NT2/D1 (cell line): Measurements from ENCODE around the gene CIC.

Source experiments
- DNase-seq: peaks from one replicate; pipeline ENCODE4 v3.0.0-alpha.2; 2011; ENCODE audit warnings: low read depth, low spot score
- H3K27me3 ChIP-seq: 2 replicates; pipeline ENCODE4 v1.6.0; 2011; ENCODE audit warnings: mild to moderate bottlenecking; ENCODE audit not compliant: insufficient read length, insufficient read depth
- H3K36me3 ChIP-seq: 2 replicates; pipeline ENCODE4 v1.6.1; 2011; ENCODE audit warnings: mild to moderate bottlenecking, low read length, mixed read lengths; ENCODE audit not compliant: insufficient read depth, insufficient read length
- H3K4me1 ChIP-seq: 2 replicates; pipeline ENCODE4 v1.5.1; 2011; ENCODE audit not compliant: insufficient read depth, insufficient read length
- H3K4me3 ChIP-seq: 2 replicates; pipeline ENCODE4 v1.5.1; 2011; ENCODE audit warnings: low read depth; ENCODE audit not compliant: insufficient read length
- H3K9ac ChIP-seq: 2 replicates; pipeline ENCODE4 v1.6.0; 2011; ENCODE audit warnings: low read depth; ENCODE audit not compliant: insufficient read length
- H3K9me3 ChIP-seq: 2 replicates; pipeline ENCODE4 v1.5.1; 2011; ENCODE audit warnings: mild to moderate bottlenecking, low read length; ENCODE audit not compliant: insufficient read depth
- SUZ12 ChIP-seq: IDR thresholded peaks from 2 replicates; pipeline ENCODE4 v1.6.1; 2011; ENCODE audit not compliant: insufficient read length, insufficient read depth; ENCODE audit errors: extremely low read depth
- YY1 ChIP-seq: IDR thresholded peaks from 2 replicates; pipeline ENCODE4 v1.6.1; 2011; ENCODE audit not compliant: insufficient read length, insufficient read depth
- ZNF274 ChIP-seq: IDR thresholded peaks from 2 replicates; pipeline ENCODE4 v1.6.1; 2011; ENCODE audit warnings: mild to moderate bottlenecking, low read depth, low read length

Gene CIC

DNA sequence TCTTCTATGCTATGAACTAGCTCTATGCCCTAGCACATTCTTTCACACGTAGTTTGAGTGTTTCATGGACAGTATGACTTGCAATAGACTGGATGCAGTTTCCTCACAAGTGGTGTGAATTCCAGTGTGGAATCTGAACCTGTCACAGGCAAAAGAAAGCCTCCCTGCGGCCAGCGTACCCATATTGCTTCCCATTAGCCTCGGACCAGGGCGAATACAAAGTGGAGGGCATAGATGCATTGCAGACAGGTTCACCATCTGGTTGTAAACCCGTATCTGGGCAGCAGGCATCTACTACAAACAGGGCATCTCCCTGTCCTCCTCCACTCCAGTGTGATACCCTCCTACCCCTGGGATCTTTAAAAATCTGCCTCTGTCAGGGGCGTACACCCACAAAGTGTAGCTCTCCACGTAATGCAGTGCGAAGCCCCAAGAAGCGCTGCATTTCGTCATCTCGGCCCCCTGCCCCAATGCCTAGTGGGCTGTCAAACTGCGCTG lies 1.4 kb upstream of the CIC start:
- H3K9ac ChIP-seq = peak overlapping the region; percentile 80
- no peaks in the 10 kb centered on the region for H3K9me3 ChIP-seq
- H3K27me3 ChIP-seq = no peaks in the 10 kb centered on the region
- H3K36me3 ChIP-seq = peaks cover 16% of the 10 kb centered on the region
- TF ChIP-seq YY1 = no peak
- TF ChIP-seq ZNF274 = no peak
- no peak for TF ChIP-seq SUZ12
- peak overlapping the region; percentile 63 for H3K4me3 ChIP-seq
- no peak for DNase-seq
- H3K4me1 ChIP-seq = peaks cover 2% of the 10 kb centered on the region

DNA sequence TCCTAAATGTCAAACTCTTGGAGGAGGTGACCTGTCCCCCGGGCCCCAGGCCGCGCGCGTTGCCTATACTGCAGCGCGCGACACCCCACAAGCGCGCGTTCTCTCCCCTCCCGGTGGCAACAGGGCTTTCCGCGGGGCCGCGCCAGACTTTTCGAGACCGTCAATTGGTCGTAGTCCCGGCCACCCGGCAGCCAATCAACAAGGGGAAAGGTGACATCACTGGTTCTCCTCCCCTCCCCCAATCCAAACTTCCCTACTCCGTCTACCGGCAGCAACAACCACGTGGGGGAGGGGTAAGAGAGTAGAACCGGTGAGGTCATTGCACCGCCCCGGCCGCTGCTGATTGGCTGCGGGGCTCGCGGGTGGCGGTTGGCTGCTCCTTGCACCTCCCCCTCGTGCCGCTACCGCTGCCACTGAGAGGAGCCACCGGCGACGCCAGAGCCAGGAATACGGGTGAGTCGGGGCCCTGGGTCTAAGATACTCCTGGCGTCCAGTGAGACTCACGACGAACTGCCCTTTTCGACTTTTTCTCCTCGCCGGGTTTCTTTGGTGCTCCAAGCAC lies 829 bp upstream of the CIC start:
- no peaks in the 10 kb centered on the region for H3K27me3 ChIP-seq
- no peaks in the 10 kb centered on the region for H3K9me3 ChIP-seq
- peaks cover 20% of the 10 kb centered on the region for H3K36me3 ChIP-seq
- peak overlapping the region; percentile 90 for H3K9ac ChIP-seq
- H3K4me3 ChIP-seq = peak overlapping the region; percentile 88
- TF ChIP-seq SUZ12 (no peak), ZNF274 (no peak), YY1 (no peak)
- DNase-seq = peak; percentile 96
- peaks cover 2% of the 10 kb centered on the region for H3K4me1 ChIP-seq

DNA sequence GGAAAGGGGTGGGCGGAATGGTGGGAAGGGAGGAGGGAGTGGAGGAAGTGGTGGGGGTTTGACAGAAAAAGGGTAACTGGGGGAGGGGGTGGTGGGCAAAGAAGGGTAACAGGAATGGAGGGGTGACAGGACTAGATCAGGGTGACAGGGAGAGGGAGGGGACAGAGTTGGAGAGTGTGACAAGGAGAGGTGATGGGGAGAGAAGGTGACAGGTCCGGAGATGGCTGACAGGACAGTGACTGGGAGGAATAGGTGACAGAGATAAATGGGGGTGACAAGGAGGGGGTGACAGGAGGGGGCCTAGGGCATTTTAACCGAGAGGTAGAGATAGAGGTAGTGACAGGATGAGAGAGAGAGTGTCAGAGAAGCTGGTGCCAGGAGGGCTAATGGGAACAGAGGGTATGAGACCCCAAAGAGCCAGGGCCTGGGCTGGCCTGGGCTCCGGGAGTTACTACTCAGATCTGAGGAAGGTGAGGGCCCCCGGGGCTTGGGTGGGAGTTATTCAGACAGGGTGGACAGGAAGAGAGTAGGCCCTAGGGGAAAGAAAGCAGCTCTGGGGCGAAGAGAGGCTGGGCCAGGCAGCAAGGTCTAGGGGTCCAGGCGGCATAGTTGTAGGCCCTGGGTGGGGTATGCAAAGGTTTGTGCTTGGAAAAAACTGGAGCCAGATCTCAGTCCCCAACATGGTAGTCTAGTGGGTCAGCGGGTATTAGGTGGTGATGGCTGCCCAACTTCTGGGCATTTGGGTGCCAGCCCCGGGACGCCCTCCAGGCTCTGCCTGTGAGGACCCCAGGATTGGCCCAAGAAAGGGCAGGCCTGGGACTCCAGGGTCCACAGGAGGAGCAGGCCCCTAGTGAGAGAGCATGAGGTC lies 660 bp downstream of the CIC start:
- Histone ChIP-seq H3K4me1 (peaks cover 2% of the 10 kb centered on the region), H3K27me3 (no peaks in the 10 kb centered on the region), H3K9ac (peak overlapping the region; percentile 61), H3K4me3 (peak overlapping the region; percentile 36), H3K9me3 (no peaks in the 10 kb centered on the region), H3K36me3 (peaks cover 31% of the 10 kb centered on the region)
- DNase-seq = no peak
- no peak for TF ChIP-seq ZNF274
- TF ChIP-seq YY1 = no peak
- TF ChIP-seq SUZ12 = no peak

DNA sequence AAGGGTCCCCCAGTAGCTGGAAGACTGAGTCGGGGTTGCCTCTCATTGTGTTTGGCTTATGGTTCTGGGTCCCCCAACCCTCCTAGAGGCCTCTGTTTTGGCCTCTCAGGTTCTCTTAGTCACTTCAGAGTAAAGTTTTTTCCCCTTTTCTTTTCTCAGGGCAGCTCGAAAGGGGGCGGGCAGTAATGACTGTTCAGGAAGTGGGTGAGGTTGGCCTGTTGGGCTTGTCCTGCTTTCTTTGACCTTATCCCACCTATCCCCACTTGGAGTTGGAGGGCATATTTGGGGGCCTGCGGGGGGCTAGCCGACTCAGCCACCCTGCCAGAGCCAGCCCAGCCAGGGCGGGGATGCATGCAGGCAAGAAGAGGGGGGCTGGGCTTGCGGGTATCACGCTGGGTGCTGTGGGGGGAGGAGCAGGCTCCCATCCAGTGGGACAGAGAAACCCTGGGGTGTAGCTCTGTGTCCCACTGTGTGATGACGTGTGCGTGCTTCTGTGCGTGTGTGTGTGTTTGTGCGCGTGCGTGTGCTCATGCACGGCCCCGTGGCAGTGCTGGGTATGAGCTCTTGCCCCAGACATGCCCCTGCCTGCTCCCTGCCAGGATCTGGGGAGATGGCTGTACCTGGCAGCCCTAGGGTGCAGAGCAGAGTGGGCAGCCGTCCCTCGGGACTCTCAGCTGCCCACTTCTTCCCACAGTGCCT lies 1.4 kb downstream of the CIC start:
- no peaks in the 10 kb centered on the region for H3K27me3 ChIP-seq
- H3K9me3 ChIP-seq = no peaks in the 10 kb centered on the region
- H3K4me1 ChIP-seq = peaks cover 2% of the 10 kb centered on the region
- peaks cover 37% of the 10 kb centered on the region for H3K36me3 ChIP-seq
- DNase-seq = no peak
- TF ChIP-seq SUZ12 (no peak), ZNF274 (no peak), YY1 (no peak)
- no peak overlapping the region for H3K4me3 ChIP-seq
- peak overlapping the region; percentile 64 for H3K9ac ChIP-seq

DNA sequence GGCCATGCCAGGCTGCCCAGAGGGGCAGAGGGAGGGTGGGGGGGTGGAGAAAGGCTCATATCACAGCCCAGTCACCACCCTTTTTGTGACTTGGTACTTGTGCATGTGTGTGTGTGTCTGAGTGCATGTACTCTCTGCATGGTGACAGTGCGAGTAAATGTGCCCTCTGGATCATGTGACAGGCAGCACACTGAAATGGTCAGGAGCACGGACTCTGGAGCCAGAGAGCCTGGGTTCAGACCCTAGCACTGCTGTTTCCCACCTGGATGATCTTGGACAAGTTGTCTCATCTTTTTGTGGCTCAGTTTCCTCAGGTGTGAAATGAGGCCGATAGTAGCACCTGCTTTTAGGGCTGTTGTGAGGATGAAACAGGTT lies 2.0 kb downstream of the CIC start:
- no peak for TF ChIP-seq SUZ12
- DNase-seq = no peak
- H3K36me3 ChIP-seq = peaks cover 40% of the 10 kb centered on the region
- no peaks in the 10 kb centered on the region for H3K9me3 ChIP-seq
- no peak overlapping the region for H3K4me3 ChIP-seq
- H3K4me1 ChIP-seq = peaks cover 2% of the 10 kb centered on the region
- H3K27me3 ChIP-seq = no peaks in the 10 kb centered on the region
- peak overlapping the region; percentile 32 for H3K9ac ChIP-seq

DNA sequence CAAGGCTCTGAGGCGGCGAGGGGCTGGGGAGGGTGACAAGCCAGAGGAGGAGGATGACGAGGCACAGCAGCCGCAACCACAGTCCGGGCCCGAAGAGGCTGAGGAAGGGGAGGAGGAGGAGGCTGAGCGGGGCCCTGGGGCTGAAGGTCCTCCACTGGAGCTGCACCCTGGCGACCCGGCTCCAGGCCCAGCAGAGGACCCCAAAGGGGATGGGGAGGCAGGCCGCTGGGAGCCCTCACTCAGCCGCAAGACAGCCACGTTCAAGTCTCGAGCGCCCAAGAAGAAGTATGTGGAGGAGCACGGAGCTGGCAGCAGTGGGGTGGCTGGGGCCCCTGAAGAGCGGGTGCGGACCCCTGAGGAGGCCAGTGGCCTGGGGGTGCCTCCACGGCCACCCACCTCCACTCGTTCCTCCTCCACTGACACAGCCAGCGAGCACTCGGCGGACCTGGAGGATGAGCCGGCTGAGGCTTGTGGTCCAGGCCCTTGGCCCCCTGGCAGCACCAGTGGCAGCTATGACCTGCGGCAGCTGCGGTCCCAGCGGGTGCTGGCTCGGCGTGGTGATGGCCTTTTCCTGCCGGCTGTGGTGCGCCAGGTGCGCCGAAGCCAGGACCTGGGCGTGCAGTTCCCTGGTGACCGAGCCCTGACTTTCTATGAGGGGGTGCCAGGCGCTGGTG lies 2.9 kb downstream of the CIC start:
- H3K4me1 ChIP-seq = peaks cover 2% of the 10 kb centered on the region
- H3K4me3 ChIP-seq = no peak overlapping the region
- H3K36me3 ChIP-seq = peaks cover 42% of the 10 kb centered on the region
- H3K9me3 ChIP-seq = no peaks in the 10 kb centered on the region
- TF ChIP-seq ZNF274 (no peak), YY1 (no peak), SUZ12 (no peak)
- no peak for DNase-seq
- no peak overlapping the region for H3K9ac ChIP-seq
- H3K27me3 ChIP-seq = no peaks in the 10 kb centered on the region

DNA sequence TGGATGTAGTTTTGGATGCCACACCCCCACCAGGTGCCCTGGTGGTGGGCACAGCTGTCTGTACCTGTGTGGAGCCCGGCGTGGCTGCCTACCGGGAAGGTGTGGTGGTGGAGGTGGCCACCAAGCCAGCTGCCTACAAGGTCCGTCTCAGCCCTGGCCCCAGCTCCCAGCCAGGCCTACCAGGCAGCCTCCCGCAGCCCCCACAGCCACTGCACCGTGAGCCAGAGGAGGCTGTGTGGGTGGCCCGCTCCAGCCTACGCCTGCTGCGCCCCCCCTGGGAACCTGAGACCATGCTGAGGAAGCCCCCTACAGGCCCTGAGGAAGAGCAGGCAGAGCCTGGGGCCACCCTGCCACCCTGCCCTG lies 3.5 kb downstream of the CIC start:
- peaks cover 3% of the 10 kb centered on the region for H3K4me1 ChIP-seq
- H3K36me3 ChIP-seq = peaks cover 42% of the 10 kb centered on the region

More for the DNA sequence above, 3.5 kb downstream of the CIC start:
- no peak for TF ChIP-seq SUZ12
- Histone ChIP-seq H3K9ac (no peak overlapping the region), H3K27me3 (no peaks in the 10 kb centered on the region), H3K4me3 (no peak overlapping the region), H3K9me3 (no peaks in the 10 kb centered on the region)
- DNase-seq = no peak
